ENCODE data around the gene MLYCD.
A peak's percentile ranks its signal among the peaks of the same experiment; 100 is the strongest.

MLYCD gene

GRCh38 chr16:83887080-83887479 lies 11.8 kb upstream of the MLYCD start:
- no peaks in the 10 kb centered on the region for H3K9me3 ChIP-seq (replicated peaks; ENCODE audit: insufficient read depth, low read length)
- H2AFZ ChIP-seq (ENCODE audit: low read length): no peak overlapping the region
- TF ChIP-seq EZH2phosphoT487 (IDR thresholded peaks at IDR 0.05; ENCODE audit: low read length): no peak
- no peak for TF ChIP-seq EZH2 (optimal IDR thresholded peaks at IDR 0.05; ENCODE audit: low read depth, low read length)
- TF ChIP-seq CTCF (IDR thresholded peaks at IDR 0.05; ENCODE audit: low read length): peak; percentile 24
- no peaks in the 10 kb centered on the region for H3K4me1 ChIP-seq (ENCODE audit: low read length)
- no peak overlapping the region for H3K27ac ChIP-seq (ENCODE audit: low read length)
- H4K20me1 ChIP-seq (ENCODE audit: insufficient read depth, low read length): no peaks in the 10 kb centered on the region
- H3K9ac ChIP-seq (ENCODE audit: low read length): no peak overlapping the region
- H3K9me2 ChIP-seq (replicated peaks; ENCODE audit: insufficient read depth, low read length): no peaks in the 10 kb centered on the region
- no peak for DNase-seq
- H3K27me3 ChIP-seq (replicated peaks; ENCODE audit: insufficient read depth, low read length): no peaks in the 10 kb centered on the region
- no peaks in the 10 kb centered on the region for H3K36me3 ChIP-seq (replicated peaks; ENCODE audit: insufficient read depth, low read length)
- no peaks in the 10 kb centered on the region for H3F3A ChIP-seq (ENCODE audit: insufficient read depth, low read length)
- H3K4me3 ChIP-seq (ENCODE audit: low read length): no peak overlapping the region
- H3K4me2 ChIP-seq (ENCODE audit: low read depth, low read length): no peak overlapping the region
- H3K79me2 ChIP-seq (ENCODE audit: low read length): no peaks in the 10 kb centered on the region

- no peaks in the 10 kb centered on the region for H3K36me3 ChIP-seq (replicated peaks; ENCODE audit: insufficient read depth, low read length)
- no peak overlapping the region for H3K4me3 ChIP-seq (ENCODE audit: low read length)
- H3K9me2 ChIP-seq (replicated peaks; ENCODE audit: insufficient read depth, low read length): no peaks in the 10 kb centered on the region
- no peak for TF ChIP-seq CTCF (IDR thresholded peaks at IDR 0.05; ENCODE audit: low read length)
- no peak for TF ChIP-seq EZH2phosphoT487 (IDR thresholded peaks at IDR 0.05; ENCODE audit: low read length)
- no peak for TF ChIP-seq EZH2 (optimal IDR thresholded peaks at IDR 0.05; ENCODE audit: low read depth, low read length)
- no peak overlapping the region for H3K9ac ChIP-seq (ENCODE audit: low read length)
- H4K20me1 ChIP-seq (ENCODE audit: insufficient read depth, low read length): no peaks in the 10 kb centered on the region
- H3K4me1 ChIP-seq (ENCODE audit: low read length): no peaks in the 10 kb centered on the region
- no peak overlapping the region for H2AFZ ChIP-seq (ENCODE audit: low read length)
- no peaks in the 10 kb centered on the region for H3K79me2 ChIP-seq (ENCODE audit: low read length)
- H3K27me3 ChIP-seq (replicated peaks; ENCODE audit: insufficient read depth, low read length): no peaks in the 10 kb centered on the region
- no peak overlapping the region for H3K27ac ChIP-seq (ENCODE audit: low read length)
- no peak overlapping the region for H3K4me2 ChIP-seq (ENCODE audit: low read depth, low read length)
- no peak for DNase-seq
- H3K9me3 ChIP-seq (replicated peaks; ENCODE audit: insufficient read depth, low read length): no peaks in the 10 kb centered on the region
- H3F3A ChIP-seq (ENCODE audit: insufficient read depth, low read length): no peaks in the 10 kb centered on the region
Measured at GRCh38 chr16:83887564-83887963, 11.4 kb upstream of the MLYCD start.

- Histone ChIP-seq H3K4me2 (ENCODE audit: low read depth, low read length) (no peak overlapping the region), H3K79me2 (ENCODE audit: low read length) (no peaks in the 10 kb centered on the region), H3K9ac (ENCODE audit: low read length) (no peak overlapping the region), H3K9me2 (replicated peaks; ENCODE audit: insufficient read depth, low read length) (no peaks in the 10 kb centered on the region), H3K27ac (ENCODE audit: low read length) (no peak overlapping the region), H3K9me3 (replicated peaks; ENCODE audit: insufficient read depth, low read length) (no peaks in the 10 kb centered on the region), H3K36me3 (replicated peaks; ENCODE audit: insufficient read depth, low read length) (no peaks in the 10 kb centered on the region), H3K4me3 (ENCODE audit: low read length) (no peak overlapping the region), H4K20me1 (ENCODE audit: insufficient read depth, low read length) (no peaks in the 10 kb centered on the region), H3K27me3 (replicated peaks; ENCODE audit: insufficient read depth, low read length) (no peaks in the 10 kb centered on the region), H3K4me1 (ENCODE audit: low read length) (no peaks in the 10 kb centered on the region), H2AFZ (ENCODE audit: low read length) (no peak overlapping the region), H3F3A (ENCODE audit: insufficient read depth, low read length) (no peaks in the 10 kb centered on the region)
- no peak for DNase-seq
- TF ChIP-seq EZH2 (optimal IDR thresholded peaks at IDR 0.05; ENCODE audit: low read depth, low read length): no peak
- no peak for TF ChIP-seq EZH2phosphoT487 (IDR thresholded peaks at IDR 0.05; ENCODE audit: low read length)
- TF ChIP-seq CTCF (IDR thresholded peaks at IDR 0.05; ENCODE audit: low read length): no peak
Measured at GRCh38 chr16:83888672-83889044, 10.3 kb upstream of the MLYCD start.

Data from MM.1S (cell line).